PFSK-1 (cell line): ENCODE data around the gene MAGI2.

Experiments
- POLR2AphosphoS5 ChIP-seq: IDR thresholded peaks from 2 replicates; pipeline ENCODE4 v1.6.1; 2012; ENCODE audit warnings: low read depth, mild to moderate bottlenecking, control low read depth, low read length, moderate library complexity
- SIN3A ChIP-seq: IDR thresholded peaks from 2 replicates; pipeline ENCODE4 v1.6.1; 2012; ENCODE audit warnings: mild to moderate bottlenecking, low read length, moderate library complexity, borderline replicate concordance; ENCODE audit not compliant: insufficient read depth
- TAF1 ChIP-seq: IDR thresholded peaks from 2 replicates; pipeline ENCODE4 v1.6.1; 2012; ENCODE audit warnings: low read length, control low read depth, borderline replicate concordance; ENCODE audit not compliant: insufficient read depth

- TF ChIP-seq POLR2AphosphoS5: no peak
- no peak for TF ChIP-seq TAF1
- TF ChIP-seq SIN3A: no peak
These were observed 1432.6 kb downstream of the MAGI2 start for GRCh38 chr7:78020874-78021249.
